HG03135 (cell line): ENCODE data around the gene LRRN1.
"Not testable (repeated sequence)": the region's sequence is repeated elsewhere in the genome, so short reads cannot be mapped to it uniquely, and the experiment has no call there.

Experiments used
- ATAC-seq: cut with Tn5 transposase; IDR thresholded peaks from one replicate; pipeline ENCODE4 v1.9.1; 2021; ENCODE audit warnings: mild to moderate bottlenecking, moderate library complexity; ENCODE audit not compliant: unreplicated experiment

The LRRN1 gene

GRCh38 chr3:3806092-3806491, 6.9 kb downstream of the LRRN1 start:
- ATAC-seq, result no peak

- no peak for ATAC-seq
Observed at GRCh38 chr3:3806856-3807255, 7.6 kb downstream of the LRRN1 start.

DNA sequence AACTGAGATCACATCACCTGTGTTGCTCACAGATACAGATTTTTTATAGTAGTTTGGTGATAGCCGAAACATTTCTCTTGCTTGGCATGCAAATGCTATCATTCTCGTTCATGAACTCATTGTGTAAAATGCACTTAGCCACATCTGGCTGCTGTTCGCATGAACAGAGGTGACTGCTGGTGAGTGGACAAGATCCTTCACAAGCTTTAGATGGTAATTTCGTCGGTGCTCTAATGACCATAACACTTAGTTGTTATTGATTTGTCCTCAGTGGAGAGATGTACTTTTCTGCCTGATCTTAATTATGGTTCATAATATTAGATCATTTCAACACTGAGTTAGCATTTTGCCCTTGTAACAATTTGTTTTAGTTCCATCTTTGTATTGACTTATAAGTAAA, 13.8 kb downstream of the LRRN1 start:
- no peak for ATAC-seq

GRCh38 chr3:3815206-3815605, 16.0 kb downstream of the LRRN1 start:
- no peak for ATAC-seq

- no peak for ATAC-seq
Observed at GRCh38 chr3:3816034-3816433, 16.8 kb downstream of the LRRN1 start.

- ATAC-seq, result no peak
Observed at GRCh38 chr3:3817865-3818264, 18.6 kb downstream of the LRRN1 start.

DNA sequence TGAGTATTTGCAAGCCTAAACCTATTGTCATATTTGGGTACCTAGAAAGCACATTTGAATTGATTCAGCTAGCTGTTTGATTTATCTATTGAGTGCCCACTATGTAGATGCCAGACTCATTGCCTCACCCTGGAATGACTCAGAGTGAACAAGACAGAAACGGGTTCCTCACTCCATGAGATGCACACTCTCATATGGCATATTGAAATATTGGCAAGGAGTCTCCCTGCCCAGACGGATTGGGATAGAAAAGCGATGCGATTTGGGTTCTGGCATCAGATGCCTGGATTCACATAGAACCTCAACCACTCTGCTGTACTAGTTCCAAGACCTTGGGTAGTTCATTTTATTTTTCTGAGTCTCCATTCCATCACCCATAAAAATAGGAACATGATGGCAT, 22.5 kb downstream of the LRRN1 start:
- no peak for ATAC-seq

GRCh38 chr3:3825035-3825434, 25.8 kb downstream of the LRRN1 start:
- ATAC-seq, result no peak

- ATAC-seq, result no peak
Observed at GRCh38 chr3:3826521-3826920, 27.3 kb downstream of the LRRN1 start.

DNA sequence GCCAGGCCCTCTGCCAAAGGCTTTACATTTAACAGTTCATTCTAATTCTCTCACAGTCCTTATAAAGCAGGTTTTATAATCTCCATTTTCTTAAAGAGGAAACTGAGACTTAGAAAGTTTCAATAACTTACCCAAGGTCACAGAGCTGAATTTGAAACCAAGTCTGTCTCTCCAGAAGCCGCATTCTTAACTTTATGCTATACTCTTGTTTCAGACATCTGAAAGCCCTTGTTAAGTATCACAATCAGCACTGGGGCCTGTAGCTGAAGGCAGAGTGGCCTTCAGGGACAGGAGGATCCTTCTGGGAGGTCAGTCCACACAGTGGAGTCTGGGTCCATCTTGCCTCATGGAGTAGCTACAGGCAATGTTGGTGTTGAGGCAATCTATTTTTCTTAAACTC, 27.9 kb downstream of the LRRN1 start:
- ATAC-seq, result no peak

GRCh38 chr3:3828417-3828816, 29.2 kb downstream of the LRRN1 start:
- not testable (repeated sequence) for ATAC-seq

DNA sequence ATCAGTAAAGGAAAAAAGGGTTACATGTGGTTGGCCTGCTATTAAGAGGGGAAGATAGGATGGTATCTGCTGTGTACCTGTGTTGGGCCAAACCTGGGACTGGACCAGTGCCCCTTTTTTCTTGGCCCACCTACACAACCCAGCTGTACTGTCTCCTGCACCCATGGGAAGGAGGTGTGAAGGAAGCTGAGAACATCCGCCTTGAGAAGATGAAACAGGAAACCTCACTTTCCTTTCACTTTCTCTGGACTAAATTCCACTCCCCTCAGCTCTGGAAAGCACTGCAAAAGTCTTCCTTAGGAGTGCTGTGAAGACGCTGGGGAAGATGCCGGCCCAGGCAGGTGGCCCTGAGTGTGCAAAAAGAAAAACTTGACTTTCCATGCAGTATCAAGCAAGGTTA, 37.6 kb downstream of the LRRN1 start:
- ATAC-seq, result no peak

GRCh38 chr3:3842356-3842755, 43.1 kb downstream of the LRRN1 start:
- no peak for ATAC-seq

DNA sequence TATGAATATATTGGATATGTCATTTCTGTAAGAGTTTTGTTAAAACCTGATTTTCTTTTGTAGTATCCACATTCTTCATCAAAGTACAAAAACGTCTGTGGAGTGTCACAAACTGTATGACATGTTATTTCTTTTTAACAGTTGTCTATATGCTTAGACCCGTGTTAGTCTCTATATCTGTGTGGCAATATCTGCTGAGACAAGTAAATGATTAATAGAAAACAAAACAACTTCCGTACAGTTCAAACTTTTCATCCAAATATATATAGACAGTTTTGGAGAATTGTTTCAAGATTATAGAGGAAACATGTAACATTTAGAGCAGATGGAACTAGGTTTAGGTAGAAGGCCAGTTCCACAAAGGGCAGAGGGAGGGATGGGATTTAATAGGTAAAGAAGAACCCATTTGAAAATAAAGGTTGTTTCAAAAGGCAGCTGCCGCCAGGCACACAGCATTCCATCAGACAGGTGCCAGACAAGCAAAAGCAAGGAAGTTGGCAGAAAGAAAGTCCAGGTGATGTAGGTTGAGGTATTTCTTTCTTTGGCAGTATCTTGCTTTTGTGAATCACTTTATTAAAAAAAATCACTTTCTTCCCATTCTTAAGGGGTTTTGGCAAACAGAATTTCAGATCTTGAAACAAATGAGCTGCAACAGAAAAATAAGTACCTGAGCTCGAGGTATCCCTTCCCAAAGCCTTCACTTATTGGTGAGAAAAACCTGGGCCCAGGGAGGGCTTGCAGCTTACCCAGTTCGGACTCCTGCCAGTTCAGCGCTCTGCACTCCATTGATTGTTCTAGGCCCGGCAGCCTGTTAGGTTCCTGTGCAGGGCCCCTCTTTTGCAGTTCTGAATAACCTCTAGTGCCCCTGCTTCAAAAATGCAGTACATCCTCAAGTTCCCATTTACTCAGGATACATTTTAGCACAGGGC, 49.0 kb downstream of the LRRN1 start:
- no peak for ATAC-seq

- no peak for ATAC-seq
Observed at GRCh38 chr3:3848923-3849275, 49.7 kb downstream of the LRRN1 start.

DNA sequence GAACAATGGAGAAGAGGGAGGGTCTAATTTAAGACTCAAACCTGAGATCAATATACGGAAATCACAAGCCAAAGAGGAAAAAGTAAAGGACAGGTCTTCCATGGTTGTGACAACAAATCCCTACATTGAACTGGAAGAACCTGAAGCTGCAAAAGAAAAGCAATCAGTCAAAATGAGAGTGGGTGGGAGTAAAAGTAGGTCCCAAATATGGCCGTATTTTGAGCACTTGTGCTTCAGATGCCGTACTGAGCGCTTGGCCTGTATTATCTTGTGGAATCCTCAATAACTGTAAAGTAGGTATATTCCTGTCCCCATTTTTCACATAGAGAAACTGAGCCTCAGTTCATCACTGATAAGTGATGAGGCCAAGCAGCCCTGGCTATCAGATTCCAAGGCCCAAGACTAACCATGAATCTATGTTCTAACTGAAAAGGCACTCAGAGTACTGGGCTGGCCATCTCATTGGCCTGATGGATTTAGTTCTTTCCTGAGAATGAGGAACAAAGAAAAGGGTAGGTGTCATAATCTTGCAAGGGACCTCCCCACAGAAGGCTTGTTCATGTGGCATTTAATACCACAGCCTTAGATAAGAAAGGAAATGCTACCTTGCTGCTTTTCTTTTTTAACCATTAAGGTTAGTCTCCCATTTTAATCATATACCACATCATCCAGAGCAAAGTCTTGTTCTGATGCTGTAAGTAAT, 52.5 kb downstream of the LRRN1 start:
- ATAC-seq, result peak; percentile 94

GRCh38 chr3:3853544-3853943, 54.3 kb downstream of the LRRN1 start:
- no peak for ATAC-seq

GRCh38 chr3:3855056-3855455, 55.8 kb downstream of the LRRN1 start:
- no peak for ATAC-seq

GRCh38 chr3:3860235-3860634, 61.0 kb downstream of the LRRN1 start:
- ATAC-seq, result no peak

- ATAC-seq, result no peak
Observed at GRCh38 chr3:3862534-3862933, 63.3 kb downstream of the LRRN1 start.

DNA sequence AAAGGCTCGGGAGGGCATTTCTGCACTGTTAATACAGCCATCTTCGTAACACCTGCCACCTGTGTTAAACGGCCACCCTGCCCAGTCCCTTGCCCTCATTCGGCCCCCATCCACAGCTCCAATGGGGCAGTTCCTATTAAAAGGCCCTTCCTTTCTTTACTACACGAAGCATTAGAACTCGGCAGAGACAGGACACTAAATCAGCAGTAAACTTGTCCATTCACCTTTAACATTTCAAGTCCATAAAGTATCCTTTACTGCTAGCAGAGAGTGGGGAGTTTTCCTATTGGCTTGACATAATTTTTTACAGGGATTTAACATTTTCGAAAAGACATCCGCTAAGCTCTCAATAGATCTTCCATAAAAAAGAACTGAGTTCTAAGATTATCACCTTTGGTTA, 76.3 kb downstream of the LRRN1 start:
- ATAC-seq, result no peak

DNA sequence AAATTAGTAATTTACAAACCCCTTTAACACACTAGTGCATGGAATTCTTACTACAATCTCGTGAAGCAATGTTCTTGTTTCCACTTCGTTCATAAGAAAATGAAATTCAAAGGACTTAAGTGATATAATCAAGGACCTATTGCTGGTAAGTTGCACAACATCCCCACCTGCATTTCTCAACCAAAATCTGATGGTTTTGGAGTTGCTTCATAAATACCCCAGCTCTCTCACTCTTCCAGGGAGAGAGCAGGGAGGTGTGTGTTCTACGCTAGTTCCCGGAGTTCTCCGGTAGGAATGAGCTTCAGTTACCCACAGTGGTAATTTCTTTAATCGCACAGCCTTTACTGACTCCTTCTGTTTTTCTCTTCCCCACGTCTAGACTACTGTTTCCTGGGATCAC, 81.8 kb downstream of the LRRN1 start:
- ATAC-seq, result no peak
